ENCODE results near the gene GINS3. TPM values are rescaled to one million over a fixed set of nuclear protein-coding genes. Genes with fewer than 3 reads are reported as not detected.

GINS3 gene
- 1 to 10 TPM; 2.6 to 5.2 (median 4.0) TPM for total RNA-seq
- long read RNA-seq, donor 1, partial matches to known transcripts: 0 of 2 reads
- long read RNA-seq, donor 1, other reads (novel, unspliced or antisense): 0 of 2 reads
- long read RNA-seq, donor 2, partial matches to known transcripts: 0 of 1 reads
- long read RNA-seq, donor 2, other reads (novel, unspliced or antisense): 0 of 1 reads

DNA sequence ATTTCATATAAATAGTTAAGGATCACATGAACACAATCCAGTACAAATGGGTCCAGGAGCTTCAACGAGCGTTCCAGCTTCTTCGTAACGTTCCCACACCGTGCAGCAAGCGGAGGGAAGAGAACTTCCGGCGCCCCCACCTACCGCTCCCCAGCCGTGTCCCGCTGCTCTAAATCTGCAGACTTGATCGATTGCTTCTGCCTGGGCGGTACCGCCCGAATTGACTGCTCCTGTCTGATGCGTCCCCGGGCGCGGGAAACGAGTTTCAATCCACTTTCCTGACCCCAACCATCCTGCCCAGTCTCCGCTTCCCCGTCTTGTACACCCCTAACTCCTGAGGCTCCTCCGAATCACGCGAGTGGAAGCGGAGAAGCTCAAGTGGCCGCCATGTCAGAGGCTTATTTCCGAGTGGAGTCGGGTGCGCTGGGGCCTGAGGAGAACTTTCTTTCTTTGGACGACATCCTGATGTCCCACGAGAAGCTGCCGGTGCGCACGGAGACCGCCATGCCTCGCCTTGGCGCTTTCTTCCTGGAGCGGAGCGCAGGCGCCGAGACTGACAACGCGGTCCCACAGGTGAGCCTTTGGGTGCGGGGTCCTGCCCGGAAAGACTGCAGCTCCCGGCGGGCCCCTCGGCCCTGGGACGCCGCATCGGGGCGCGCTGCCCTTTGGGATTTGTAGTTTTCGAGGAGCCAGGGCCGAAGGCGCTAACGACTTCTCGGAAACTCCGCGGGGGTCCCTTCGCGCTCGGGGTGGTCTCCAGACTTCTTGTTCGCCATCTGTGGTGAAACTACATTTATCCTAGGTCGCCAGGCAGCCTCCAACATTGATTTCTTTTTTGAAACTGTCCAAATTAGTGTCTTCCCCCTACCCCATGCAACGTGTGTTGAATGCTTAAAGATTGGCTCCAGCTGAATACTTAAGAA, at the start of gene GINS3:
Gene GINS3, plus strand, starts transcription at position 257 of the 923 bp plus-strand sequence. Its CDS starts 131 bp downstream, at position 388.
- intact Hi-C loops (cut with DNase I, micrococcal nuclease): no loop called here
- H3K4me1 ChIP-seq (ENCODE audit: low read depth): no peaks in the 10 kb centered on the region
- H3K36me3 ChIP-seq (ENCODE audit: low read depth): no peaks in the 10 kb centered on the region
- no peaks in the 10 kb centered on the region for H3K9me3 ChIP-seq
- peak; percentile 89 to 96 (median 89) for DNase-seq
- peak within 1 kb of the TSS; percentile 92 for H3K4me3 ChIP-seq
- TF ChIP-seq, protein P1, sequence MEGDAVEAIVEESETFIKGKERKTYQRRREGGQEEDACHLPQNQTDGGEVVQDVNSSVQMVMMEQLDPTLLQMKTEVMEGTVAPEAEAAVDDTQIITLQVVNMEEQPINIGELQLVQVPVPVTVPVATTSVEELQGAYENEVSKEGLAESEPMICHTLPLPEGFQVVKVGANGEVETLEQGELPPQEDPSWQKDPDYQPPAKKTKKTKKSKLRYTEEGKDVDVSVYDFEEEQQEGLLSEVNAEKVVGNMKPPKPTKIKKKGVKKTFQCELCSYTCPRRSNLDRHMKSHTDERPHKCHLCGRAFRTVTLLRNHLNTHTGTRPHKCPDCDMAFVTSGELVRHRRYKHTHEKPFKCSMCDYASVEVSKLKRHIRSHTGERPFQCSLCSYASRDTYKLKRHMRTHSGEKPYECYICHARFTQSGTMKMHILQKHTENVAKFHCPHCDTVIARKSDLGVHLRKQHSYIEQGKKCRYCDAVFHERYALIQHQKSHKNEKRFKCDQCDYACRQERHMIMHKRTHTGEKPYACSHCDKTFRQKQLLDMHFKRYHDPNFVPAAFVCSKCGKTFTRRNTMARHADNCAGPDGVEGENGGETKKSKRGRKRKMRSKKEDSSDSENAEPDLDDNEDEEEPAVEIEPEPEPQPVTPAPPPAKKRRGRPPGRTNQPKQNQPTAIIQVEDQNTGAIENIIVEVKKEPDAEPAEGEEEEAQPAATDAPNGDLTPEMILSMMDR (IDR thresholded peaks at IDR 0.05): no peak
- ATAC-seq: peak; percentile 99

DNA sequence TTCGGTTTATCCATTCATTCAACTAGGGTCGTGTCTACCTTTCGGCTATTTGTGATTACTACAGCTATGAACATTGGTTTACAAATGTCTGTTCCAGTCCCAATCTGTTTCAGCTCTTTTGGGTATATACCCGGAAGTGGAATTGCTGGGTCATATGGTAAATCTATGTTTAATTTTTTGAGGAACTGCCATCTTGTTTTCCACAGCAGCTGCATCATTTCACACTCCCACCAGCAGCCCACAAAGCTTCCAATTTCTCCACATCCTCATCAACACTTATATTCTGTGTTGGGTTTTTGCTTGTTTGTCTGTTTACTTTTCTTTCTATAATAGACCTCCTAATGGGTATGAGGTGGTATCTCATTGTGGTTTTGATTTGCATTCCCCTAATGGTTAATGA, 48.7 kb upstream of the GINS3 start:
- intact Hi-C loops (cut with DNase I, micrococcal nuclease): no loop called here
- no peaks in the 10 kb centered on the region for H3K4me1 ChIP-seq (ENCODE audit: low read depth)
- TF ChIP-seq, protein P1 (IDR thresholded peaks at IDR 0.05): no peak
- H3K9me3 ChIP-seq: no peaks in the 10 kb centered on the region
- ATAC-seq (no peak), DNase-seq (no peak)
- no peaks in the 10 kb centered on the region for H3K36me3 ChIP-seq (ENCODE audit: low read depth)
- H3K4me3 ChIP-seq: no peak overlapping the region

DNA sequence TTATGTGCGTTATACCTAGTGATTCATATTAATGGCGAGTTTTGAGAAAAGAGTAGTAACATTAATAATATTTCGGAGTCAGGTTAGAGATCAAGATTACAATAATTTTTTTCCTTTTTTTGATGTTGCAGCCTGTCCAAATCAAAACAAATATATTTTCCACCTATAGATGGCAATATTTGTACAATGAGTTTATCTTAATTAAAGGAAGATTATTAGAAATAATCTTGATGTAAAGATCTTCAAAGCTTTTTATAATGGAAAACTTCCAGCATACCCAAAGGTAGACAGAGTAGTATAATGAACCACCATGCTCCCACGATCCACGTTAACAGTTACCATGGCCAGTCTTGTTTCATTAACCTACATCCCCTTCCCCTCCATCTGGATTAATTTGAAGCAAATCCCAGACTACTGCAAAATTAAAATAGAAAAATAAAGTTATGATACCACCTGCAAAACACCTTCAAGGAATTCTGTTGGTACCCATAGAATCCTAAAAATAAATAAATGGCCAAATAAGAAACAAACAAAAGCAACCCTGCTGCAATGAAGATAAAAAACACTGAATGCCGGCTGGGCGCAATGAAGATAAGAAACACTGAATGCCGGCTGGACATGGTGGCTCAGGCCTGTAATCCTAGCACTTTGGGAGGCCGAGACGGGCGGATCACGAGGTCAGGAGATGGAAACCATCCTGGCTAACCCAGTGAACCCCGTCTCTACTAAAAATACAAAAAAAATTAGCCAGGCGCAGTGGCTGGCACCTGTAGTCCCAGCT, 46.5 kb upstream of the GINS3 start:
- no peak overlapping the region for H3K4me3 ChIP-seq
- no peaks in the 10 kb centered on the region for H3K4me1 ChIP-seq (ENCODE audit: low read depth)
- no peaks in the 10 kb centered on the region for H3K9me3 ChIP-seq
- no peak for ATAC-seq
- H3K36me3 ChIP-seq (ENCODE audit: low read depth): no peaks in the 10 kb centered on the region
- TF ChIP-seq, protein P1 (IDR thresholded peaks at IDR 0.05): no peak
- intact Hi-C loops (cut with DNase I, micrococcal nuclease): no loop called here
- DNase-seq: no peak

DNA sequence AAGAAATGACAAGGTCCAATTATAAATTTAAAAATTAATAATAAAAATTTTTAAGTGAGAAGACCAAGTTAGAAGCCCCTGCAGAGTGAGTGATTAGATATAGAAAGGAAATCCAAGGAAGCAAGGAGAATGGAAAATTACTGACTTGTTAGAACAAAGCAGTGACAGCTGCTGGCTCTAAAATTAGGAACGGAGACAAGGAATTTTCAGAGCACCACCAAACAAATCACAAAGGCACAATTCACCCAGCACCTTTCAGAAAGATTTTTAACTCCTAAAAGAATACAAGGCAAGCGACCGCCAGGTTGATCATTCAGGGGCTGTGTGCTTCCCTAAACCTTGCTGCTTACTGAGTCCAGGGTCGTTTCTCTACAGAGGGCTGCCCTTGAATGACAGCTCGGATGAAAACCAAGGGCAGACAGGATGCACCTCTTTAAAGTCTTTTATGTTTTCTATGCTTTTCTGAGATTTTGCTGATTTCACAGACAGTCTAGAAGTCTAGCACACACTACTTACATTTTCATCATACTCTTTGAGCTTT, 45.4 kb upstream of the GINS3 start:
- no peaks in the 10 kb centered on the region for H3K9me3 ChIP-seq
- H3K4me3 ChIP-seq: no peak overlapping the region
- no peak for ATAC-seq
- no peaks in the 10 kb centered on the region for H3K36me3 ChIP-seq (ENCODE audit: low read depth)
- intact Hi-C loops (cut with DNase I, micrococcal nuclease): no loop called here
- TF ChIP-seq, protein P1 (IDR thresholded peaks at IDR 0.05): no peak
- H3K4me1 ChIP-seq (ENCODE audit: low read depth): no peaks in the 10 kb centered on the region
- no peak for DNase-seq

DNA sequence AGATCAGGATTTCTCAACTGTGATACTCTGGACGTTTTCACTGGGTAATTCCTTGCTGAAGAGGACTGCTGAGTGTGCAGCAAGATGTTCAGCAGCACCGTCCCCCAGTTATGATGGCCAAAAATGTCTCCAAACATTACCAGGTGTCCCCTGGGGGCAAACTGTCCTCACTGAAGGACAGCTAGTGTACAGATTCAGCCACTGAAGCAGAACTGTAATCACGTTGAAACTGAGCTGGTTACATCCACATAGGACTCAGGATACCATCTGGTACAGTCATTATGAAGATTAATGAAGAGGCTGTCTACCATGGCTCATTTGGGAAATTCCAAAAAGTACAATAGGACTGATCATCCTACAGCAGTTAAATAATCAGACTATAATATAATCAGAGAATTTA, 43.3 kb upstream of the GINS3 start:
- no peak for ATAC-seq

More for the DNA sequence above, 43.3 kb upstream of the GINS3 start:
- TF ChIP-seq, protein P1 (IDR thresholded peaks at IDR 0.05): no peak
- Histone ChIP-seq H3K4me1 (ENCODE audit: low read depth) (no peaks in the 10 kb centered on the region), H3K4me3 (no peak overlapping the region), H3K9me3 (no peaks in the 10 kb centered on the region), H3K36me3 (ENCODE audit: low read depth) (no peaks in the 10 kb centered on the region)
- intact Hi-C loops (cut with DNase I, micrococcal nuclease): no loop called here
- DNase-seq: no peak

Measured in mucosa of descending colon (tissue), 3 donors.